NT2/D1 (cell line): ENCODE results near the gene RPL23.

Source experiments
- SUZ12 ChIP-seq: IDR thresholded peaks from 2 replicates; pipeline ENCODE4 v1.6.1; 2011; ENCODE audit not compliant: insufficient read length, insufficient read depth; ENCODE audit errors: extremely low read depth
- YY1 ChIP-seq: IDR thresholded peaks from 2 replicates; pipeline ENCODE4 v1.6.1; 2011; ENCODE audit not compliant: insufficient read length, insufficient read depth
- ZNF274 ChIP-seq: IDR thresholded peaks from 2 replicates; pipeline ENCODE4 v1.6.1; 2011; ENCODE audit warnings: mild to moderate bottlenecking, low read depth, low read length

- TF ChIP-seq SUZ12, result no peak
- TF ChIP-seq YY1, result no peak
- TF ChIP-seq ZNF274, result no peak
These were observed 5.0 kb downstream of the RPL23 start for GRCh38 chr17:38848557-38848891.
